Superior temporal gyrus (tissue), 1 donor: ENCODE data around the gene TEX10.
"Not testable (repeated sequence)": the region's sequence is repeated elsewhere in the genome, so short reads cannot be mapped to it uniquely, and the experiment has no call there.

ENCODE experiments used
- DNase-seq: peaks from one replicate; pipeline ENCODE4 v3.0.0-alpha.2; 2016; ENCODE audit errors: extremely low spot score

TEX10 gene

DNA sequence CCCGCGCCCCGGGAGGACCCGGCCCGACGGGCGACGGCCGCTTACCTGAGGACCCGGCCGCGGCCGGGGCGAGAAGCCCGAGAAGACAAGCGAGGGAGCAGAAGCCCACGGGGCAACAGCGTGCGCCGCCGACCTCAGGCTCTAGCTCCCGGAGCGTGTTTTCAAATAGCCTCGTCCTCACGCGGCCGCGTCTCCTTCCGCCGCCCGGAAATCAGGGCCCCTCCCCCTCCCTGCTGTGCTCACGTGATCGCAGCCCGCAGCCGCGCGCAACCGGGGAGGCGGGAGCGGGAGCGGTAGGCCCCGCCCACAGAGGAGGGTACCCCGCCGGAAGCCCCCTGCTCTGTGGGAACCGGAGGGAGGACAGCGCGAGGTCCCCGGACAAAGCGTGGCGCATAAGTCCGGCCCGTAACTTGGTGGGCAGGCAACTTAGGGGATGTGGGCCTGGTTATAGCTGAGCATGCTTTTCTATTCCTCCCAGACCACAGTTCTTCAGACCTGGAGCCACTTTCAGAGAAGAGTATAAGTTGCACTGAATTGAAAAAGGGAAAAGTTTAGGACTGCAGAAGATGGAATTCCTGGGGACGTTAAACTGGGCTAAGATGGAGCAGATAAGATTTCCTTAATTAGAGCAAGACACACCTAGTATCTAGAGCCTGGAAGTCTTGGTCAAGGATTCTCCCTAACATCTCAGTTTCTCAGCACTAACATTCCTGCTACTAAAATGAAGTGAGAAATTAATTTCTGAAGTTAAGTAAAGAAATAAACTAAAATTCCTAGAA, at the start of gene TEX10:
Gene TEX10, minus strand, starts transcription at position 216 of the 779 bp plus-strand sequence. CDS start 3,579 bp downstream, outside the sequence.
- DNase-seq, result peak; percentile 85

DNA sequence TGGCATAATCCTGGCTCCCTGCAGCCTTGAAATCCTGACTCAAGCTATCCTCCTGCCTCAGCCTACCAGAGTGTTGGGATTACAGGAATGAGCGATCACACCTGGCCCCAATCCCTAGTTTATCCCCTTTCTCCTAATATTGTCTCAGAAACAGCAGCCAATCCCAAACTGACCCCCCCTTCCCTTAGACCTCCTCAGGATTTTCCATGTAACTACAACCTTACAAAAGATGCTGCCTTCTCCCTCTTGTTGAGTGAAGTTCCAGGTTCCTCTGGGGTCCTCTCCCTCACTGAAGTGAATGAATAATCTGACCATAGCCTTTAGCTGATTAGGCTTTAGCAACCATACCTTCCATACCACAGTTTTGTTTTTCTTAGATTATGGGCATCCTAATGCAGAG, 48.3 kb upstream of the TEX10 start:
- DNase-seq, result no peak

GRCh38 chr9:100397529-100398266, 45.0 kb upstream of the TEX10 start:
- DNase-seq, result no peak

GRCh38 chr9:100396769-100397168, 44.0 kb upstream of the TEX10 start:
- no peak for DNase-seq

- no peak for DNase-seq
These were observed 42.1 kb upstream of the TEX10 start for GRCh38 chr9:100394816-100395215.

GRCh38 chr9:100394032-100394695, 41.4 kb upstream of the TEX10 start:
- DNase-seq, result no peak

DNA sequence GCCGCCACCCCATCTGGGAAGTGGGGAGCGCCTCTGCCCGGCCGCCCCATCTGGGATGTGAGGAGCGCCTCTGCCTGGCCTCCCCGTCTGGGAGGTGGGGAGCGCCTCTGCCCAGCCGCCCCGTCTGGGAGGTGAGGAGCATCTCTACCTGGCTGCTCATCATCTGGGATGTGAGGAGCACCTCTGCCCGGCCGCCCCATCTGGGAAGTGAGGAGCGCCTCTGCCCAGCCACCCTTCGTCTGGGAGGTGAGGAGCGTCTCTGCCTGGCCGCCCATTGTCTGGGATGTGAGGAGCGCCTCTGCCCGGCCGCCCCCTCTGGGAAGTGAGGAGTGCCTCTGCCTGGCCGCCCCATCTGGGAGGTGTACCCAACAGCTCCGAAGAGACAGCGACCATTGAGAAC, 40.2 kb upstream of the TEX10 start:
- DNase-seq, result not testable (repeated sequence)

DNA sequence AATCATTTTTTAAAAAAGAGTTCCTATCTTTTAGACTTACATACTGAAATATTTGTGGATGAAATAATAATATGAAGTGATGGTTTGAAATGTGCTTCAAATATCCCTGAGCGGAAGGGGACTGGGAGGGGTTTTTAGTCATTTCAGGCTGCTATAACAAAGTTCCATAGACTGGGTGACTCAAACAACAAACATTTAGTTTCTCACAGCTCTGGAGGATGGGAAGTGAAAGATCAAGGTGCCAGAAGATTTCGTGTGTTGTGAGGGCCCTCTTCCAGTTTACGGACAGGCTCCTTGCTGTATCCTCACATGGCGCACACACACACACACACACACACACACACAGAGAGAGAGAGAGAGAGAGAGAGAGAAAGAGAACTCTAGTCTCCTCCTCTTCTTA, 27.1 kb upstream of the TEX10 start:
- no peak for DNase-seq

DNA sequence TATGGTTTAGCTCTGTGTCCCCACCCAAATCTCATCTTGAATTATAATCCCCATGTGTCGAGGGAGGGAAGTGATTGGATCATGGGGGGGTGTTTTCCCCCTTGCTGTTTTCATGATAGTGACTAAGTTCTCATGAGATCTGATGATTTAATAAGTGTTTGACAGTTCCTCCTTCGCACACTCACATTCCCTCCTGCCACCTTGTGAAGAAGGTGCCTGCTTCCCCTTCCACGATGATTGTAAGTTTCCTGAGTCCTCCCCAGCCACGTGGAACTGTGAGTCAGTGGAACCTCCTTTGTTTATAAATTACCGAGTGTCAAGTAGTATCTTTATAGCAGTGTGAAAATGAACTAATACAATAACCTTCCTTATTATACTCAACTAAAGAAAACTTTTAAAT, 24.3 kb upstream of the TEX10 start:
- DNase-seq, result no peak

DNA sequence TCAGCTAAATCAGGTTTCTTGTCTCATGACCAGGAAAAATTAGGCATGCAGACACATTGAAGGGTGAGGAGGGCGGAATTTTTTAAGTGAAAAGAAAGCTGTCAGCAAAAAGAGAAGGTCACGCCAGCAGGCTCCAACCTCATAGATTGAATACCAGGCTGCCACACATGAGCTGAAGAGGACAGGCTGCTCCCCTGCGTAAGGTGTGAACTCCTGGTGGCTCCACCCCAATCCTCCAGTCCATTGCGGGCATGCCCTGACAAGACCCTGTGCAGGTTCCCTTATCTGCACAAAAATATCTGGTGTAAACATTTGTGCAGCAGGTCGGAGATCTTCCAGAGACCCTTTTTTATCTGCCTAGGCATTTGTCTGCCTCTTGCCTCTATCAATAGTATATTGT, 22.9 kb upstream of the TEX10 start:
- DNase-seq, result no peak

DNA sequence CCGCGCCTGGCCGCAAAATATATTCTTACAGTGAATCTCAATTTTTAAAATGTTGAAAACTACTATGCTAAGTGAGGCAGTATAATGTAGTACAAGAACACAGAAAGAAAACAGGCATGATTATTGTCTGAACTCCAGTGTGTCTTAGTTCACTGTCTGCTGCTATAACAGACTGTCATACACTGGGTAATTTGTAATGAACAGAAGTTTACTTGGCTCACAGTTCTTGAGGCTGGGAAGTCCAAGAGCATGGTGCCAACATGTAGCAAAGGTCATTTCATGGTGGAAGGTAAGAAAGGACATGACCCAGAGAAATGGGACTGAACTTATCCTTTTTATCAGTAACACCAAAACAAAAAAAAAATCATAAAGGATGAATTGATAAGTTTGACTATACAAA, 19.9 kb upstream of the TEX10 start:
- DNase-seq, result no peak

DNA sequence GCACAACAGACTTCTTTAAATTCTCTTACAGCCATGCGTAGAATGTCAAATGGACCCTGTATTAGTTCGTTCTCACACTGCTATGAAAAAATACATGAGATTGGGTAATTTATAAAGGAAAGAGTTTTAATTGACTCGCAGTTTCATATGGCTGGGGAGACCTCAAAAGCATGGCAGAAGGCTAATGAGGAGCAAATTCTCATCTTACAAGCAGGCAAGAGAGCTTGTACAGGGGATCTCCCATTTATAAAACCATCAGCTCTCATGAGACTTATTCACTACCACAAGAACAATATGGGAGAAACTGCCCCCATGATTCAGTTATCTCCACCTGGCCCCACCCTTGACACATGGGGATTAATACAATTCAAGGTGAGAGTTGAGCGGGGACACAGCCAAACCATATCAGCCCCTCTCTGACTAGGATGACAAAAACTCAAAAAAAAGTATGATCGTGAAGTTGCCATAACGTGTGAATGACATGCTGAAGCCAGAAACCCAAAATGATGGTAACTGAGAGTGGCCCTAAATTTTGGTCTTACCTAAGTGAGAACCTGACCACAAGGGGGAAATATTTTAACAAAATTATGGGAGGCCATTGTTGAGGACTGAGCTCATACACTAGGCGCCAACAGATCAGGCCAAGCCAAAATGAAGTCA, 17.5 kb upstream of the TEX10 start:
- DNase-seq, result no peak

GRCh38 chr9:100368672-100369071, 15.9 kb upstream of the TEX10 start:
- DNase-seq, result no peak

- DNase-seq, result no peak
These were observed 13.4 kb upstream of the TEX10 start for GRCh38 chr9:100366121-100366520.

- no peak for DNase-seq
These were observed 11.3 kb upstream of the TEX10 start for GRCh38 chr9:100364013-100364412.

DNA sequence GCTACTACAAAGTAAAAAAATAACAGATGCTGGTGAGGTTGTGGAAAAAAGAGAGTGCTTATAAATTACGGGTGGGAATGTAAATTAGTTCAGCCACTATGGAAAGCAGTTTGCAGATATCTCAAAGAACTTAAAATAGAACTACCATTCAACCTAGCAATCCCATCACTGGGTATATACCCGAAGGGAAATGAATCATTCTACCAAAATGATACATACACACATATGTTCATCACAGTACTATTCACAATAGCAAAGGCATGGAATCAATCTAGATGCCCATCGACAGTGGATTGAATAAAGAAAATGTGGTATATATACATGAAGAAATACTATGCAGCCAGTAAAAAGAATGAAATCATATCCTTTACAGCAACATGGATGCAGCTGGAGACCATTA, 6.3 kb upstream of the TEX10 start:
- no peak for DNase-seq

DNA sequence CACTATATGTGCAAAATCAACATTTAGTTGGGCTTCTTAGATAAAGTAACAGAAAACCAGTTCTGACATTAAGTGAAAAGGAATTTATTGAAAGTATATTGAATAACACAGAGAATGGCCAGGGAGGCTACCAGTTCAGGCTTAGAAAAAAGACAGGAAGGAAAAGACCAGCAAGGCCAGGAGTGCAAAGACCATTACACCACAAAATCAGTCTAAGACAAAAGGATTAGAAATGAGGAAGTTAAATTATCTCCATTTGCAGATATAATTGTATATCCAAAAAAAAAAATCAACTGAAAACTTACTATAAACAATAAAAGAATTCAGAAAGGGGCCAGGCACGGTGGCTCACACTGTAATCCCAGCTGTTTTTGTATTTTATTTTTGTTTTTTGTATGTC, 4.8 kb upstream of the TEX10 start:
- no peak for DNase-seq

- DNase-seq, result no peak
These were observed 2.8 kb upstream of the TEX10 start for GRCh38 chr9:100355561-100355960.

DNA sequence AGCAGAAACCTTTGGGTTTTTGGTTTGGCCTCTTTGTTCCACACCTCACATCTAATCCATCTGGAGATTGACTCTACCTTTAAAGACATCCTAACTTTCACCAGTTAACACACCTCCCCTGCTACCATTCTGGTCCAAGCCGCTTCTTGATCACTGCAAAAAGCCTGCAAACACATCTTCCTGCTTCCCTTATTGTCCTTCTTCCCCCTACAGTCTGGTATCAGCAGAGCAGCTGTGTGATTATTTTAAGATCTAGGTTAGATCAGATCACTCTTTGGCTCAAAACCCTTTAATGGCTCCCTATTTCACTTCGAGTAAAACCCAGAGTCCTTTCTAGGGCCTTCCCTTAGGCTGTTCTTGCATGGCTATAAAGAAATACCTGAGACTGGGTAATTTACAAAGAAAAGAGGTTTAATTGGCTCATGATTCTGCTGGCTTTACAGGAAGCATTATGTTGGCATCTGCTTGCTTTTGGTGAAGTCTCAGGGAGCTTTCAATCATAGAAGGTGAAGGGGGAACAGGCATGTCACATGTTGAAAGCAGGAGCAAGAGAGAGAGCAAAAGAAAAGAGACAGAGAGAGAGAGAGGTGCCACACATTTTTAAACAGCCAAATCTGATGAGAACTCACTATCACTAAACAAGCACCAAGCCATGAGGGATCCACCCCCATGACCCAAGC, 1.5 kb upstream of the TEX10 start:
- DNase-seq, result no peak

GRCh38 chr9:100352201-100352726, 478 bp downstream of the TEX10 start:
- no peak for DNase-seq

DNA sequence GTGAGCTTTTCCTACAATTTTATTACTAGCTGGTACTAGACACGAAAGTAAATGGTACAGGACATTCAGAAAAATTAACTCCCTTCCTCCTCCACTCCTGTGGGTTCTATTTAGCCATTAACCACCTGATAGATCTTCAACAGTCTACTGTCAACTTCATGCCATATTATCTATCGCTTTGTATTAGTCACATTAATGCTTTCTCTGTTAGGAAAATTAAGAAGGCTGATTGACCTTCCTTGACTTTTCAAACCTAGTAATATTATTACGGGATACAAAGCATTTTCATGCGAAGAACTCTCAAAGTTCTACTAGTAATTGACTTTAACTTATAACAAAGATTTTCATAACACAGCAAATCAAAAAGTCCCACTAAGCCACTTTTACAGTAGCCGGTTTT, 1.2 kb downstream of the TEX10 start:
- no peak for DNase-seq
